H9 (cell line): ENCODE measurements around the gene CELA2A. TPM values are rescaled to one million over a fixed set of nuclear protein-coding genes. Genes with fewer than 3 reads are reported as not detected.

Experiments used
- DNase-seq: peaks from one replicate; pipeline ENCODE4 v3.0.0-alpha.2; 2017
- H2AFZ ChIP-seq: one replicate; pipeline ENCODE4 v1.6.1; 2013; ENCODE audit warnings: mild to moderate bottlenecking, low read length, control low read depth, moderate library complexity
- H2AK5ac ChIP-seq: 2 replicates; pipeline ENCODE4 v1.6.1; 2013; ENCODE audit warnings: low read length, control low read depth, mixed read lengths; ENCODE audit not compliant: insufficient read length
- H2BK120ac ChIP-seq: one replicate; pipeline ENCODE4 v1.6.1; 2013; ENCODE audit warnings: low read depth, mild to moderate bottlenecking, low read length, control low read depth, inconsistent platforms; ENCODE audit not compliant: poor library complexity, severe bottlenecking
- H2BK12ac ChIP-seq: 2 replicates; pipeline ENCODE4 v1.6.1; 2013; ENCODE audit warnings: low read length, control low read depth, mixed read lengths, low read depth; ENCODE audit not compliant: insufficient read length
- H2BK15ac ChIP-seq: 2 replicates; pipeline ENCODE4 v1.6.1; 2013; ENCODE audit warnings: low read depth, low read length, control low read depth
- H2BK20ac ChIP-seq: one replicate; pipeline ENCODE4 v1.6.1; 2013; ENCODE audit warnings: low read depth, mild to moderate bottlenecking, low read length, control low read depth, inconsistent platforms; ENCODE audit not compliant: poor library complexity, severe bottlenecking
- H2BK5ac ChIP-seq: 2 replicates; pipeline ENCODE4 v1.6.1; 2013; ENCODE audit warnings: low read length, control low read depth, mixed read lengths; ENCODE audit not compliant: insufficient read length
- H3K14ac ChIP-seq: 2 replicates; pipeline ENCODE4 v1.6.1; 2013; ENCODE audit warnings: low read length, control low read depth; ENCODE audit not compliant: insufficient read depth
- H3K18ac ChIP-seq: 2 replicates; pipeline ENCODE4 v1.6.1; 2013; ENCODE audit warnings: low read depth, mild to moderate bottlenecking, mixed read lengths, low read length, control low read depth; ENCODE audit not compliant: insufficient read length
- H3K23ac ChIP-seq: 2 replicates; pipeline ENCODE4 v1.6.1; 2013; ENCODE audit warnings: low read length, control low read depth, mixed read lengths, low read depth; ENCODE audit not compliant: insufficient read length
- H3K23me2 ChIP-seq: 2 replicates; pipeline ENCODE4 v1.6.1; 2013; ENCODE audit warnings: low read depth, mild to moderate bottlenecking, mixed read lengths, low read length, control low read depth; ENCODE audit not compliant: insufficient read length, poor library complexity, severe bottlenecking
- H3K27ac ChIP-seq: 2 replicates; pipeline ENCODE4 v1.5.1; 2013; ENCODE audit warnings: low read length, control low read depth, mixed read lengths, low read depth; ENCODE audit not compliant: insufficient read length
- H3K27me3 ChIP-seq: 2 replicates; pipeline ENCODE4 v1.6.1; 2013; ENCODE audit warnings: low read length, control low read depth, inconsistent platforms; ENCODE audit not compliant: insufficient read depth
- H3K4ac ChIP-seq: 2 replicates; pipeline ENCODE4 v1.6.1; 2013; ENCODE audit warnings: low read depth, mild to moderate bottlenecking, control low read depth, inconsistent platforms, low read length, moderate library complexity
- H3K4me1 ChIP-seq: 2 replicates; pipeline ENCODE4 v1.6.1; 2013; ENCODE audit warnings: low read length, control low read depth, inconsistent platforms; ENCODE audit not compliant: insufficient read depth
- H3K4me2 ChIP-seq: 2 replicates; pipeline ENCODE4 v1.6.1; 2013; ENCODE audit warnings: low read length, control low read depth, mixed read lengths; ENCODE audit not compliant: insufficient read length, insufficient read depth
- H3K56ac ChIP-seq: 2 replicates; pipeline ENCODE4 v1.6.1; 2013; ENCODE audit warnings: low read depth, mild to moderate bottlenecking, mixed read lengths, low read length, control low read depth; ENCODE audit not compliant: insufficient read length
- H3K79me1 ChIP-seq: 2 replicates; pipeline ENCODE4 v1.6.1; 2013; ENCODE audit warnings: low read depth, mild to moderate bottlenecking, moderate library complexity, low read length, control low read depth, inconsistent platforms; ENCODE audit not compliant: insufficient read depth, poor library complexity, severe bottlenecking
- H3K79me2 ChIP-seq: 2 replicates; pipeline ENCODE4 v1.6.1; 2013; ENCODE audit warnings: low read length, control low read depth, inconsistent platforms; ENCODE audit not compliant: insufficient read depth
- H3K9ac ChIP-seq: 2 replicates; pipeline ENCODE4 v1.6.1; 2013; ENCODE audit warnings: low read length, control low read depth, mixed read lengths; ENCODE audit not compliant: insufficient read length; ENCODE audit errors: extremely low read depth
- H3K9me3 ChIP-seq: one replicate; pipeline ENCODE4 v1.6.1; 2013; ENCODE audit warnings: low read depth, low read length, inconsistent platforms; ENCODE audit not compliant: control insufficient read depth
- H3T11ph ChIP-seq: one replicate; pipeline ENCODE4 v1.6.1; 2013; ENCODE audit warnings: mild to moderate bottlenecking, low read length, control low read depth, inconsistent platforms
- H4K20me1 ChIP-seq: one replicate; pipeline ENCODE4 v1.6.1; 2013; ENCODE audit not compliant: control insufficient read depth, insufficient read length, insufficient read depth
- H4K5ac ChIP-seq: 2 replicates; pipeline ENCODE4 v1.6.1; 2013; ENCODE audit warnings: low read depth, mild to moderate bottlenecking, mixed read lengths, low read length, control low read depth; ENCODE audit not compliant: insufficient read length
- H4K8ac ChIP-seq: replicated peaks from 2 replicates; pipeline ENCODE4 v1.6.1; 2013; ENCODE audit warnings: low read length, control low read depth, mixed read lengths, low read depth; ENCODE audit not compliant: insufficient read length
- H4K91ac ChIP-seq: 2 replicates; pipeline ENCODE4 v1.6.1; 2013; ENCODE audit warnings: low read depth, mild to moderate bottlenecking, moderate library complexity, mixed read lengths, low read length, control low read depth; ENCODE audit not compliant: insufficient read length
- H3K27ac Mint-ChIP-seq, 3 experiments: 2 replicates in 2 of 3; 3 replicates in 1 of 3; pipeline ENCODE4 v1.8.0; 2020 to 2021; ENCODE audit warnings: mixed read lengths in 3 of 3, mild to moderate bottlenecking in 1 of 3, moderate library complexity in 1 of 3
- H3K27me3 Mint-ChIP-seq: 2 replicates; pipeline ENCODE4 v1.8.0; 2021; ENCODE audit warnings: low read depth, mild to moderate bottlenecking, moderate library complexity, mixed read lengths
- H3K36me3 Mint-ChIP-seq, 3 experiments: 2 replicates in 2 of 3; 3 replicates in 1 of 3; pipeline ENCODE4 v1.8.0; 2020 to 2021; ENCODE audit warnings: low read depth in 3 of 3, mixed read lengths in 3 of 3; ENCODE audit not compliant: insufficient read depth in 1 of 3
- H3K4me1 Mint-ChIP-seq, 2 experiments: 2 replicates each; pipeline ENCODE4 v1.8.0; 2020; ENCODE audit warnings: mixed read lengths in 2 of 2
- H3K4me3 Mint-ChIP-seq, 2 experiments: 2 replicates in 1 of 2; 3 replicates in 1 of 2; pipeline ENCODE4 v1.8.0; 2020 to 2021; ENCODE audit warnings: mild to moderate bottlenecking in 2 of 2, mixed read lengths in 2 of 2, moderate library complexity in 1 of 2
- H3K9me3 Mint-ChIP-seq, 2 experiments: 2 replicates in 1 of 2; 3 replicates in 1 of 2; pipeline ENCODE4 v1.8.0; 2020; ENCODE audit warnings: mild to moderate bottlenecking in 2 of 2, mixed read lengths in 2 of 2, moderate library complexity in 1 of 2
- WGBS: extraction: QIAGEN DNeasy Blood & Tissue Kit; methylation state at CpG from one replicate; pipeline ENCODE4 v1.1.7; 2013; ENCODE audit warnings: missing lambda C conversion rate, low lambda C conversion rate, mixed read lengths; ENCODE audit not compliant: insufficient read length; ENCODE audit errors: extremely low coverage; 5-methylcytosine and 5-hydroxymethylcytosine counted together
- total RNA-seq: library from RNA; stranded (reverse); gene quantifications from 2 replicates; pipeline ENCODE4 v1.2.1, GENCODE V29; 2021
- TF ChIP-seq, protein P1 (sequence below): fragments of 200-600 bp; sonication (generic); conservative IDR thresholded peaks from 3 replicates; pipeline ENCODE4 v1.8.0; 2021; ENCODE audit warnings: antibody characterized with exemption, mild to moderate bottlenecking

Gene CELA2A
- total RNA-seq, 1 experiment from 2014 or later: not detected

DNA sequence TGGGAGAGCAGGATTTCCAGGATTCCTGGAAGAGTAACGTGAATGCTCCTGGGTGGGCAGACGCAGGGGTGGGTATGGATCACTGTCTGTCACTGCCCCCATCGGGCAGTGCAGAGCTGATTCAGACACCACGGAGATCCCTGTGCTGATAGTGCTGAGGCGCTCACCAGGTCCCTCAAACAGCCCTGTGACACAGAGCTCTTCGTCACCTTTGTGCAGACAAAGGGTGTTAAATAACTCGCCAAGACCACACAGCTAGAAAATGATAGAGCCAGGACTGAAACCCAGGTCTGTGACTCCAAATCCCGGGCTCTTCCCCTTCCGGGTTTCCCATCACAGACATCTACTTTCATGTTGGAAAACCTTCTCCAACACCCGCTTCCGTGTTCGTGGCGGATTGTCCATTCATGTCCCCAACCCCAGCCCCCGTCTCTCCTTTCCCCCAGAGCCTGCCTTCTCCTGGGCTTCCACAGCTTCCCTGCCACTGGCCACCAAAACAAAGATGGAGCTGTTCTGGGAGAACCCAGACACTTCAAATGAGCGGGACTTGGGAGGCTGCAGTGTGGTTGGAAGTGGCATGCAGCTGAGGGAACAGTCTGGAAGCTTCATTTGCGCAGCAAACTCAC is 44.2 kb upstream of the CELA2A start:
- Histone ChIP-seq H3K56ac (no peak overlapping the region), H3K18ac (no peak overlapping the region), H3K27ac (no peak overlapping the region), H3K9me3 (no peaks in the 10 kb centered on the region), H4K8ac (no peak overlapping the region), H2AFZ (no peak overlapping the region), H4K20me1 (no peaks in the 10 kb centered on the region), H3K9ac (no peak overlapping the region), H3K4ac (no peak overlapping the region), H2BK12ac (no peak overlapping the region), H2BK20ac (no peak overlapping the region), H2BK120ac (no peak overlapping the region), H2AK5ac (no peak overlapping the region), H3K27me3 (peaks cover 4% of the 10 kb centered on the region; the same call in 1 of the 2 replicates), H3K23me2 (peaks cover 9% of the 10 kb centered on the region), H3K79me1 (no peaks in the 10 kb centered on the region), H2BK5ac (no peak overlapping the region), H3K14ac (no peak overlapping the region), H3K79me2 (no peaks in the 10 kb centered on the region), H4K5ac (no peak overlapping the region), H4K91ac (no peak overlapping the region), H3T11ph (no peak overlapping the region), H2BK15ac (no peak overlapping the region), H3K4me2 (no peak overlapping the region), H3K4me1 (no peaks in the 10 kb centered on the region), H3K23ac (no peak overlapping the region)
- no peak overlapping the region for H3K27ac Mint-ChIP-seq
- peaks cover 28 to 39% of the 10 kb centered on the region in 2 experiments for H3K4me1 Mint-ChIP-seq
- H3K9me3 Mint-ChIP-seq: no peaks in the 10 kb centered on the region
- H3K27me3 Mint-ChIP-seq: peaks cover 55% of the 10 kb centered on the region
- no CpG with 5 or more reads among the region's 16 CpGs for WGBS
- no peak for DNase-seq
- peaks cover 0 to 2% (median 2%) of the 10 kb centered on the region in 3 experiments; a peak in 3 of 7 replicates for H3K36me3 Mint-ChIP-seq
- TF ChIP-seq, protein P1, sequence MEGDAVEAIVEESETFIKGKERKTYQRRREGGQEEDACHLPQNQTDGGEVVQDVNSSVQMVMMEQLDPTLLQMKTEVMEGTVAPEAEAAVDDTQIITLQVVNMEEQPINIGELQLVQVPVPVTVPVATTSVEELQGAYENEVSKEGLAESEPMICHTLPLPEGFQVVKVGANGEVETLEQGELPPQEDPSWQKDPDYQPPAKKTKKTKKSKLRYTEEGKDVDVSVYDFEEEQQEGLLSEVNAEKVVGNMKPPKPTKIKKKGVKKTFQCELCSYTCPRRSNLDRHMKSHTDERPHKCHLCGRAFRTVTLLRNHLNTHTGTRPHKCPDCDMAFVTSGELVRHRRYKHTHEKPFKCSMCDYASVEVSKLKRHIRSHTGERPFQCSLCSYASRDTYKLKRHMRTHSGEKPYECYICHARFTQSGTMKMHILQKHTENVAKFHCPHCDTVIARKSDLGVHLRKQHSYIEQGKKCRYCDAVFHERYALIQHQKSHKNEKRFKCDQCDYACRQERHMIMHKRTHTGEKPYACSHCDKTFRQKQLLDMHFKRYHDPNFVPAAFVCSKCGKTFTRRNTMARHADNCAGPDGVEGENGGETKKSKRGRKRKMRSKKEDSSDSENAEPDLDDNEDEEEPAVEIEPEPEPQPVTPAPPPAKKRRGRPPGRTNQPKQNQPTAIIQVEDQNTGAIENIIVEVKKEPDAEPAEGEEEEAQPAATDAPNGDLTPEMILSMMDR: no peak
- no peak overlapping the region; a peak in 1 of 5 replicates for H3K4me3 Mint-ChIP-seq
